ENCODE data around the gene PPP3CA. TPM values are rescaled to one million over a fixed set of nuclear protein-coding genes. Genes with fewer than 3 reads are reported as not detected.

Gene PPP3CA
- total and polyA plus RNA-seq, 2 donors from 2014 or later = 6.9 to 31.5 TPM

- no peak overlapping the region for H3K9ac ChIP-seq (ENCODE audit: low read length in 3 of 3)
- no peak overlapping the region for H3K4me3 ChIP-seq (ENCODE audit: low read length in 3 of 3)
- no peak for TF ChIP-seq CTCF (IDR thresholded peaks at IDR 0.05; ENCODE audit: borderline replicate concordance, extremely low read depth, insufficient read depth)
- H3K36me3 ChIP-seq (ENCODE audit: control insufficient read depth in 2 of 3, insufficient read depth in 3 of 3, low read length in 3 of 3) = no peaks in the 10 kb centered on the region
- no peak for DNase-seq
- intact Hi-C loops (cut with DNase I) = no loop called here
- no peaks in the 10 kb centered on the region for H3K9me3 ChIP-seq (ENCODE audit: control insufficient read depth in 2 of 3, insufficient read depth in 1 of 3, low read length in 3 of 3)
- H3K4me1 ChIP-seq (ENCODE audit: control insufficient read depth in 2 of 3, insufficient read depth in 2 of 3, low read depth in 1 of 3, low read length in 3 of 3) = no peaks in the 10 kb centered on the region
- no peak for FAIRE-seq
- H3K27me3 ChIP-seq (ENCODE audit: control insufficient read depth, insufficient read depth, low read length) = no peaks in the 10 kb centered on the region
- no peak overlapping the region for H3K27ac ChIP-seq (ENCODE audit: low read depth in 2 of 2, low read length in 2 of 2)
Observed at GRCh38 chr4:101163936-101164335, 183.4 kb downstream of the PPP3CA start.

- no peaks in the 10 kb centered on the region for H3K9me3 ChIP-seq (ENCODE audit: control insufficient read depth in 2 of 3, insufficient read depth in 1 of 3, low read length in 3 of 3)
- no peaks in the 10 kb centered on the region for H3K4me1 ChIP-seq (ENCODE audit: control insufficient read depth in 2 of 3, insufficient read depth in 2 of 3, low read depth in 1 of 3, low read length in 3 of 3)
- no peak overlapping the region for H3K27ac ChIP-seq (ENCODE audit: low read depth in 2 of 2, low read length in 2 of 2)
- intact Hi-C loops (cut with DNase I) = no loop called here
- no peaks in the 10 kb centered on the region for H3K36me3 ChIP-seq (ENCODE audit: control insufficient read depth in 2 of 3, insufficient read depth in 3 of 3, low read length in 3 of 3)
- H3K27me3 ChIP-seq (ENCODE audit: control insufficient read depth, insufficient read depth, low read length) = no peaks in the 10 kb centered on the region
- no peak for TF ChIP-seq CTCF (IDR thresholded peaks at IDR 0.05; ENCODE audit: borderline replicate concordance, extremely low read depth, insufficient read depth)
- DNase-seq = no peak
- H3K9ac ChIP-seq (ENCODE audit: low read length in 3 of 3) = no peak overlapping the region
- no peak overlapping the region for H3K4me3 ChIP-seq (ENCODE audit: low read length in 3 of 3)
- no peak for FAIRE-seq
Observed at GRCh38 chr4:101162990-101163380, 184.3 kb downstream of the PPP3CA start.

GRCh38 chr4:101160792-101161592 is 186.3 kb downstream of the PPP3CA start:
- H3K27me3 ChIP-seq (ENCODE audit: control insufficient read depth, insufficient read depth, low read length) = no peaks in the 10 kb centered on the region
- FAIRE-seq = no peak
- no peaks in the 10 kb centered on the region for H3K4me1 ChIP-seq (ENCODE audit: control insufficient read depth in 2 of 3, insufficient read depth in 2 of 3, low read depth in 1 of 3, low read length in 3 of 3)
- intact Hi-C loops (cut with DNase I) = no loop called here
- no peak overlapping the region for H3K27ac ChIP-seq (ENCODE audit: low read depth in 2 of 2, low read length in 2 of 2)
- H3K36me3 ChIP-seq (ENCODE audit: control insufficient read depth in 2 of 3, insufficient read depth in 3 of 3, low read length in 3 of 3) = no peaks in the 10 kb centered on the region
- no peak overlapping the region for H3K9ac ChIP-seq (ENCODE audit: low read length in 3 of 3)
- DNase-seq = no peak
- no peak for TF ChIP-seq CTCF (IDR thresholded peaks at IDR 0.05; ENCODE audit: borderline replicate concordance, extremely low read depth, insufficient read depth)
- H3K4me3 ChIP-seq (ENCODE audit: low read length in 3 of 3) = no peak overlapping the region
- H3K9me3 ChIP-seq (ENCODE audit: control insufficient read depth in 2 of 3, insufficient read depth in 1 of 3, low read length in 3 of 3) = no peaks in the 10 kb centered on the region
